WERI-Rb-1 (cell line): ENCODE data around the gene NR5A2.

ENCODE experiments used
- DNase-seq: peaks from one replicate; pipeline ENCODE4 v3.0.0-alpha.2; 2020
- H3K27ac ChIP-seq: fragments of 250-450 bp; sonication (Bioruptor Pico); 2 replicates; pipeline ENCODE4 v1.5.1; 2020; ENCODE audit warnings: mild to moderate bottlenecking, moderate library complexity
- H3K27me3 ChIP-seq: fragments of 250-450 bp; sonication (Bioruptor Pico); 2 replicates; pipeline ENCODE4 v1.5.1; 2021; ENCODE audit warnings: mild to moderate bottlenecking, low read depth, moderate library complexity; ENCODE audit not compliant: insufficient read depth, severe bottlenecking
- H3K36me3 ChIP-seq: fragments of 250-450 bp; sonication (Bioruptor Pico); 2 replicates; pipeline ENCODE4 v1.5.1; 2020; ENCODE audit warnings: mild to moderate bottlenecking, moderate library complexity
- H3K4me3 ChIP-seq: 2 replicates; pipeline ENCODE4 v1.5.1; 2011; ENCODE audit warnings: low read depth, mild to moderate bottlenecking, control low read depth, low read length
- H3K9me3 ChIP-seq: fragments of 250-450 bp; sonication (Bioruptor Pico); 2 replicates; pipeline ENCODE4 v1.5.1; 2021; ENCODE audit warnings: mild to moderate bottlenecking, moderate library complexity; ENCODE audit not compliant: severe bottlenecking
- CTCF ChIP-seq: IDR thresholded peaks from 2 replicates; pipeline ENCODE4 v1.5.1; 2011; ENCODE audit warnings: low read depth, mild to moderate bottlenecking, control low read depth, inconsistent platforms, low read length

The NR5A2 gene

DNA sequence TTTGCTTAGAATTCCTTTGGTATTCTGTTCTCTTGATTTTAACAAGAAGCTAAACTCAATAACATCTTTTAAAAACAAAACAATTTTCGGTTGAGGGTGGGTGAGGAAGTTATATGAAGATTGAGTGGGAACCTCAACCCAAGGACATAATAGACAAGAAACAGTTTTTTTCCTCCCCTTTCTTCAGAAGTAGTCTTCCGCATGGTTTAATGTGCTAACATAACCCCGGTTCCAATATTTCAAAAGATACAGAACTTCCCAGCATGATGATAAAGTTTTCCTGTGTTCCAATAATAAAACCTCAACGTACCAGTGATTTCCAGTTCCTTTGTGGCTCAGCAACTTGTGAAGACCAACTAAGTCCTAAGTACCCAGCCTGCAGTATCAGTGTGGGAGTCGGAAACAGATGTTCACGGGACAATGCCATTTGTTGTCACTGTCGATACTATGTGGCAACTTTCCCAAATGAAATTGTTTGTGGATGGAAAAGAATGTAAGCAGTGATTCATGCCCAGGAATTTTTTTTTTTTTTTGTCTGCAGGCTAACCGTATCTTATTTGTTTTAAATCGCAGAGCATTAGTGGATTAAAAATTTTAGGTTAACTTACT lies 48.5 kb downstream of the NR5A2 start:
- no peaks in the 10 kb centered on the region for H3K27me3 ChIP-seq
- H3K27ac ChIP-seq: no peak overlapping the region
- H3K9me3 ChIP-seq: no peaks in the 10 kb centered on the region
- TF ChIP-seq CTCF: no peak
- H3K36me3 ChIP-seq: no peaks in the 10 kb centered on the region
- H3K4me3 ChIP-seq: no peak overlapping the region
- no peak for DNase-seq

DNA sequence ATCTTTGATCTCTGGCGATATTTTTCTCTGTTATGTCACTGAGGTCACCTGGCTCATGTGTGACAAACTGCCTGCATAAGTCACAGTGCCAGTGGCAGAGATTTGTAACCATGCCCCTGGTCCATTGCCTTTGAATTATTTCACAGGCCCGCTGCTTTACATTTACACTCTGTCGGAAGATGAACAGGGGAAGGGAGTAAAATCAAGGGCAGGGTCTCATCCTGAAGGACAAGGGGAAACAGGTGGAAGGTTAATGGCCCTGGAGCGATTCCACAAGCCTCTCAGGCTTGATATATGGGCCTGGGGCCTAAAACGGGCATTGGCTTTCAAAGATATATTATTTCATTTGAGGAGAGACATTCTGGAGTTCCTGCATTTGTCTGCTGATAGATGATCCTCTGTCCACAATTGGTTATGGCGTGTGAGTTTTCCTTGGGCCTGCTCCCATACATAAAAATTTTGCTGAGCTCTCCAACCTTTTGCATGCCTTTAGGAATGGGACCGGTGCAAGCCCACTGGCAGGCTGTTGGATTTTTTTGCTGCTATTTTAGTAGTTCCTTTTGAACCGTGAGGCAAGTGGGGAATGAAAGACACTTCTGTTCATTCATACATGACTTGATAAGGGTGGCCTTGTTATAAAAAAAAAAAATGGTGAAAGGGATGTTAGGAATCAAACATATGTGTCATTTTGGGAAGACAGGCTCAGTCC lies 51.9 kb downstream of the NR5A2 start:
- no peak for TF ChIP-seq CTCF
- no peak overlapping the region for H3K4me3 ChIP-seq
- DNase-seq: no peak
- no peaks in the 10 kb centered on the region for H3K36me3 ChIP-seq
- H3K27me3 ChIP-seq: no peaks in the 10 kb centered on the region
- H3K27ac ChIP-seq: no peak overlapping the region
- H3K9me3 ChIP-seq: no peaks in the 10 kb centered on the region

DNA sequence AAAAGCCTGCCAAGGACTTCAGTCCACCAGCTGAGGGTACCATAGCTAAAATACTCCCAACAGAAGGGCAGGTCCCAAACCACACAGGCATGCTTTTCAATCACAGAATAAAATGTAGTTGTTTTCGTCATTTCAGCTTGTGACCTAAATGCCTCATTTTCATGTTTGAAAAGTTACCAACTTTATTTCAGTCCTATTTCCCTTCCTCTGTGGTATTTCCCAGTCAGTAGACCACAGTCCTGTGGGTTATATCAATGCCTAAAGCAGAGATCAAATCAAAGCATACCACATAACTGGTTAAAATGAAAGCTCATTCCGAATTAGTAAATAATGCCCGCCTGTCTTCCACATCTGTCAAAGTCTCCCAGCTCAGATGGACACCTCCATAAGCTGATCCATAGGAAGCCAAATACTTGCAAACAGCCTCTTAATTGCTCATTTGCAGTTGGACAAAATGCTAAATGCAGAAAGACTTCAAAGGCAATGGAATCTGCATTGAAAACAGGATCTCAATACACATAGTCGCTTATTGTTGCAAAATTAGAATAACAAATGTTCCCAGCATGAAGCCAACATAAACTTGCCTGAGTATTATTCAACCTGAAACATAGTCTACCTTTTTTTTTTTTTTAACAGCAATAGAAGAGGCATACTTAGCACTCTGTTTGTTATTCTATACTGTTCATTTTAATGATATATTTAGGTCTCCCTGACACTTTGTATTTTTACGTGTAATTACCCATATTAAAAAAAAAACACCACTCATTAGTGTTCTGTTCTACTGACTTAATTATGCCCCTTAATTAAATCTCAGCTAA lies 53.9 kb downstream of the NR5A2 start:
- no peak overlapping the region for H3K4me3 ChIP-seq
- no peaks in the 10 kb centered on the region for H3K27me3 ChIP-seq
- TF ChIP-seq CTCF: no peak
- DNase-seq: no peak
- no peaks in the 10 kb centered on the region for H3K36me3 ChIP-seq
- H3K27ac ChIP-seq: no peak overlapping the region
- no peaks in the 10 kb centered on the region for H3K9me3 ChIP-seq

DNA sequence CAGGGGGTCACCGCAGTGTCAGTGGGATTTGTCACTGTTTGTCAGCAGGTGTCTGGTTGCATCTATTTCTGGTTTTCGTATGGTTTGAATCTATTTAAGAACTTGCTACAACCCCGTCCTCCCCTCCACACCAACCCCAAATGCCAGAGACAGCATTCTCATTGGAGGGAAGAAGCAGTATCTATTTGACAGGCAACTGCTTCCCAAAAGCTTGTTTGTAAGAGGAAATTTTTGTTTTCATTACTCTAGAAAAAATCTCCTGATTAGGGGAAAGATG lies 54.4 kb downstream of the NR5A2 start:
- H3K9me3 ChIP-seq: no peaks in the 10 kb centered on the region
- TF ChIP-seq CTCF: no peak
- no peak for DNase-seq
- H3K36me3 ChIP-seq: no peaks in the 10 kb centered on the region
- no peak overlapping the region for H3K4me3 ChIP-seq
- H3K27me3 ChIP-seq: no peaks in the 10 kb centered on the region
- no peak overlapping the region for H3K27ac ChIP-seq

DNA sequence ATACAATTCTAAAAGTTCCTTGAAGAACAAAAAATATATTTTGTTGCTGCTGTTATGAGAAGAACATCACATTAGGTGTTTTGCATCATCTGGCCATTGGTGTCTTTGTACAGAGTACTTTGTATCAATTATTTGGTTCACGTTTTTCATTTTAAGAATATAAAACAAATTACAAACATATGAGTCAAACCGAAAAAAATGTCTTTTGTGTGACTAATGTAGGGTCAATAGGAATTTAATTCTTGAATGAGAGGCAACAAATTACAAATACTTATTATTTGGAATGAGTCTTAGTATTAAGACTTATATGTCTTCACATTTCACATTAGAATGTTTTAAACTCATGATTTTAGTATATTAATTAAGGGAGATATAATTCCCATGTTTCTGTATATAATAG lies 54.8 kb downstream of the NR5A2 start:
- TF ChIP-seq CTCF: no peak
- Histone ChIP-seq H3K27ac (no peak overlapping the region), H3K4me3 (no peak overlapping the region), H3K36me3 (no peaks in the 10 kb centered on the region), H3K27me3 (no peaks in the 10 kb centered on the region), H3K9me3 (no peaks in the 10 kb centered on the region)
- no peak for DNase-seq
